WI38 (cell line): Measurements from ENCODE around the gene BNIP1.

Experiments
- H3K4me3 ChIP-seq: 2 replicates; pipeline ENCODE4 v1.5.1; 2011; ENCODE audit warnings: low read depth, mild to moderate bottlenecking, control low read depth, low read length
- TF ChIP-seq, protein P1 (sequence below): IDR thresholded peaks from 2 replicates; pipeline ENCODE4 v1.5.1; 2012; ENCODE audit warnings: low read depth, mild to moderate bottlenecking, control low read depth, low read length

Gene BNIP1

DNA sequence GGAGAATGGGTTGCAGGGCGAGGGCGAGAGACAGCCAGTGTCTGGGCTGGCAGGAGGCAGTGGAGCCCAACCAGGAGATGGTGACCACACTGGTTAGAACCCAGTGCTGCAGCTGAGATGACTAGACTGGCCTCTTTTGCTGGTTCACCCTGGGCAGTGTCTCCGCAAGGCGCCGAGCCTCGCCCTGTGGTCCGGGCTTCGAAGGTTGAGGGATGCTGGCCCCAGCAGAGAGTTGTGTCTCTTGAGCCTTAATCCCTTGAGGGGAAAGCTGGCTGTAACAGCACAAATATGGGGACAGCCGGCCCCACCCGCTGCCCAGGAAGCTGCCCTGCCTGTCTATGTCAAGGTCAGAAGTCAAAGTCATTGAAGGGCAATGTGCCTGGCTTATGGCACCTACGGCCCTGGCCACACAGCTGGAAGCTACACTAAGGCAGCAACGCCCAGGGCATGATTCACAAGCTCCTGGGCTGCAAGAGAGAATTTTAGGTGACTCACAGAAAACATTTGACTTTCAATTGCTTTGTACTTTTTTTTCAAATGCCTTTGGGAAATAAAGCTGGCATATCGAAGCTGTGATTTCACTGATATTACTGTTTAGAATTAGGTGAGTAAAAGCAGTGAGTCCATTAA lies 57.4 kb downstream of the BNIP1 start:
- no peak overlapping the region for H3K4me3 ChIP-seq
- TF ChIP-seq, protein P1, sequence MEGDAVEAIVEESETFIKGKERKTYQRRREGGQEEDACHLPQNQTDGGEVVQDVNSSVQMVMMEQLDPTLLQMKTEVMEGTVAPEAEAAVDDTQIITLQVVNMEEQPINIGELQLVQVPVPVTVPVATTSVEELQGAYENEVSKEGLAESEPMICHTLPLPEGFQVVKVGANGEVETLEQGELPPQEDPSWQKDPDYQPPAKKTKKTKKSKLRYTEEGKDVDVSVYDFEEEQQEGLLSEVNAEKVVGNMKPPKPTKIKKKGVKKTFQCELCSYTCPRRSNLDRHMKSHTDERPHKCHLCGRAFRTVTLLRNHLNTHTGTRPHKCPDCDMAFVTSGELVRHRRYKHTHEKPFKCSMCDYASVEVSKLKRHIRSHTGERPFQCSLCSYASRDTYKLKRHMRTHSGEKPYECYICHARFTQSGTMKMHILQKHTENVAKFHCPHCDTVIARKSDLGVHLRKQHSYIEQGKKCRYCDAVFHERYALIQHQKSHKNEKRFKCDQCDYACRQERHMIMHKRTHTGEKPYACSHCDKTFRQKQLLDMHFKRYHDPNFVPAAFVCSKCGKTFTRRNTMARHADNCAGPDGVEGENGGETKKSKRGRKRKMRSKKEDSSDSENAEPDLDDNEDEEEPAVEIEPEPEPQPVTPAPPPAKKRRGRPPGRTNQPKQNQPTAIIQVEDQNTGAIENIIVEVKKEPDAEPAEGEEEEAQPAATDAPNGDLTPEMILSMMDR, result no peak

DNA sequence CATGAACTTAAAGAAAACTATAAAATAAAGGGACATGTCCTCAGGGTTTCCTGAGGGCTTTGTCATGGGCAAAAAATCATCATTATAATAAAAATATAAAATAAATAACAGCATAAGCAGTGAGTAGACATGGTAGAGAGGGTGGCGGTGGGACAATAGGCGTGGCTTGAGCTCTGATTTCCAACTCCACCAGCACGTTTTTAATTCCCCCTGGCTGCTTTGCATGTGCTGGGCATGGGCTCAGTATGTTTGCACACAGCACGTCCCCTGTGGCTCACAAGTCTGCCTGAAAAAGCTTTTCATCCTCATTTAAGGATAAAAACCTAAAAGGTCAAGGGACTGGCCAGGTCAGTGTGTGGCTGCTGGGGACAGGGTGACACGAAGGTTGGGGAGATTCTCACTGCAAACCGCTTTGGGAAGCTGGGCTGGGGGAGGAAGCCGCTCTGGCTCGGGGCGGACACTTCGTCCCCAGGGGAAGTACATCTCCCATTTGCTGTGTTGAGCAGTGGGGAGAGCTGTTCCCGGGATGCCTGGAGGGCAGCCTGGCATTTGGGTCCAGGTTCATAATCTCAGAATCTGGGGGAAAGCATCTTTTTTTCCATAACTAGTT lies 58.0 kb downstream of the BNIP1 start:
- H3K4me3 ChIP-seq, result no peak overlapping the region
- TF ChIP-seq, protein P1, result no peak

DNA sequence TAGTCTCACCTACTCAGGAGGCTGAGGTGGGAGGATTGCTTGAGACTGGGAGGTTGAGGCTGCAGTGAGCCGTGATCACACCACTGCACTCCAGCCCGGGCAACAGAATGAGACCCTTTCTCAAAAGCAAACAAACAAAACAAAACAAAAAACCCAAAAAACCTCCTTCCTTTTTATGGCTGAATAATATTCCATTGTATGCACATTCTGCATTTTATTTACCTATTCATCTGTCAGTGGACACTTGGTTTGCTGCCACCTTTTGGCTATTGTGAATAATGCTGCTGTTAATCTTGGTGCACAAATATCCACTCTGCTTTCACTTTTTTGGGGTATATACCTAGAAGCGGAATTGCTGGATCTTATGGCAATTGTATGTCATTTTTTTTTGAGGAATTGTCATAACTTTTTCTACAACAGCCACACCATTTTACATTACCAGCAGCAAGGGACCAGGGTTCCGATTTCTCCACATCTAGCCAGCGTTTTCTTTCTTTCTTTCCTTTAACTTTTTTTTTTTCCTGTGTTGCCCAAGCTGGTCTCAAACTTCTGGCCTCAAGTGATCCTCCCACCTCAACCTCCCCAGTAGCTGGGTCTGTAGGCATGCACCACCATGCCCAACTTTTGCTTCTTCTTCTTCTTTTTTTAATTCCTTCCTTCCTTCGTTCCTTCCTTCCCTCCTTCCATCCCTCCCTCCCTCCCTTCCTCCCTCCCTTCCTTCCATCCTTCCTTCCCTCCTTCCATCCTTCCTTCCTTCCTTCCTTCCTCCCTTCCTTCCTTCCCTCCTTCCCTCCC lies 60.1 kb downstream of the BNIP1 start:
- no peak overlapping the region for H3K4me3 ChIP-seq
- TF ChIP-seq, protein P1, result 0 out of 2 replicates have a peak, but pooled peaks have one; percentile 22

DNA sequence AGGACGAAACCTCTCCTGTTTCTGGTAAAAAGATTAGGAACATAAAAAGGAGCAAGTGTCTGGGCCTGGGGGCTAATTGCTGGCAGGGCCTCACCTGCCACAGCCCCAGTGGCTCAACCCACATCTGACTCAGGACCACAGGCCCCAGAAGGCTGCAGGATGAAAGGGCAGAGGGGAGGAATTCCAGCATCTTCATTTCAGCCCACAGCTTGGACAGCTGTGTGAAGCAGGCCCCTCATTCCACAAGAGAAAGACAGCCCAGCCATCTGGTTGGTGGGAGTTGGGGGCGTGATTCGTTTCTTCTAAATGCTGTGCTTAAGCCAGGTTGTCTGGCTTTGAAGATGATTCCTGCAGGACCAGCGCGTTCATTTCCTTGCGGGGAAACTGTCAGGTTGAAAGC lies 61.6 kb downstream of the BNIP1 start:
- TF ChIP-seq, protein P1, result no peak
- H3K4me3 ChIP-seq, result no peak overlapping the region

DNA sequence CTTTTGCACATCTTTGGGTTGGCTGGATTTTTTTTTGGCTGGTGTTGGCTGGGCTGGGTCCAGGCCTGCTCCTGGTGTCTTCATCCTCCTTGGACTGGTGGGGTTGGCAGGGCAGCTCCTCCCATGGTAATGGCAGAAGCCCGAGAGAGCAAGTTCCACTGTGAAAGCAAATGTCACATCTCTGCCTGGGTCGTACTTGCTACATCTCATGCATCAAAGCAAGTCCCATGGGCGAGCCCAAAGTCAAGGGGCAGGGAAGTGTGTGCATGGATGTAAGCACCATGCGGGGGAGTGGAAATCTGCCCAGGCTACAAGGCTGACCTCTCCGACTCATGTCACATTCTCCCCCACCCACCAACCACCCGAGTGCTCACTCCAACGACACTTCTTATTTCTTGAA lies 64.0 kb downstream of the BNIP1 start:
- TF ChIP-seq, protein P1, result no peak

DNA sequence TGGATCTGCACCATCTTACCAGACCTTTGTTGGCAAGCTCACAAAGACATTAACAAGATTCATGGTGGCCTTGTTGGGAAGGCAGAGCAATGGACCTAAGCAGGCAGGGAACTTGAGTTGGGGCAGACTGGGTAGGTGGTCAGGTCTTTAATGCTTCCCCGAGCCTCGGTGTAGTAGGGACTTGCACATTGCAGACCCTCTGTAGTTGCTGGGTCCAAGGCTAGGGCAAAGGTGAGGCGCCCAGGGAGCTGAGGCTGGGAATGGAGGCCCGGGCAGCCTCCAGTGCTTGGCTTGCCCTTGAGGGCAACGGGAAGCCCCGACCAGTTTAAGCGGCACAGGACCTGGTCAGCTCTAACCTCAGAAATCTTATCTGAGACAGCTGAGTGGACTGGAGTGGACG lies 66.5 kb downstream of the BNIP1 start:
- H3K4me3 ChIP-seq, result no peak overlapping the region
- TF ChIP-seq, protein P1, result no peak

More for the DNA sequence above, 64.0 kb downstream of the BNIP1 start:
- no peak overlapping the region for H3K4me3 ChIP-seq

DNA sequence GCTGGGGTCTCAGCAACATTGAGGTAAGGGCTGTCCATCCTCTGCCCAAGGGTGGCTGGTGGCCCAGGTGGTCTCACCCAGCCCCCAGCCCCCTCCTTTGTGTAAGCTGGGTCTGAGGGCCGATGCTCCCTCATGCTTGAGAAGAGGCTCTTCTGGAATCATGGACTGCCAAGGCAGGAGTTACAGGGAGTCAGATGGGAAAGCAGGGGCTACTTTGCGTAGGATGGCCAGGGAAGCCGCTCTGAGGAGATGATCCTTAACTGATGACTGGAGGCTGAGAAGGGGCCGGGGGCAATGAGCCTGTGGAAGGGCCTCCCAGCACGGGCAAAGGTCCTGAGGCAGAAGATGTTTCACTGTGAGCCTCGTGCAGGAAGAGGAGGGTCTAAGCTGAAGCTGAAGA lies 67.0 kb downstream of the BNIP1 start:
- TF ChIP-seq, protein P1, result no peak
- no peak overlapping the region for H3K4me3 ChIP-seq
